Measurements from ENCODE around the gene RSRC1. TPM values are rescaled to one million over a fixed set of nuclear protein-coding genes. Genes with fewer than 3 reads are reported as not detected.

The RSRC1 gene
- total RNA-seq, 1 donor from 2014 or later = 39.9 TPM

GRCh38 chr3:158165730-158166129 is 55.8 kb downstream of the RSRC1 start:
- CTCF ChIA-PET = interaction anchor here (0.7 kb wide), 1 partner anchor 14 kb away, joined by 3 read pairs; no protein-coding TSS in a partner anchor
- Mint-ChIP-seq H3K27ac (no peak overlapping the region), H3K4me1 (no peaks in the 10 kb centered on the region), H3K36me3 (ENCODE audit: low read depth) (peaks cover 34% of the 10 kb centered on the region), H3K9me3 (no peaks in the 10 kb centered on the region), H3K27me3 (no peaks in the 10 kb centered on the region), H3K4me3 (no peak overlapping the region)
- intact Hi-C loops (cut with micrococcal nuclease) = no loop called here
- POLR2A ChIA-PET = no interaction called here
- DNase-seq = no peak
- TF ChIP-seq CTCF (IDR thresholded peaks at IDR 0.05) = no peak
- no peak for ATAC-seq (ENCODE audit: low read depth)

- intact Hi-C loops (cut with micrococcal nuclease) = no loop called here
- no peaks in the 10 kb centered on the region for H3K9me3 Mint-ChIP-seq
- no peaks in the 10 kb centered on the region for H3K27me3 Mint-ChIP-seq
- ChIA-PET CTCF (interaction anchor here (0.7 kb wide), 1 partner anchor 14 kb away, joined by 3 read pairs; no protein-coding TSS in a partner anchor), POLR2A (no interaction called here)
- TF ChIP-seq CTCF (IDR thresholded peaks at IDR 0.05) = no peak
- H3K27ac Mint-ChIP-seq = no peak overlapping the region
- H3K4me3 Mint-ChIP-seq = no peak overlapping the region
- no peaks in the 10 kb centered on the region for H3K4me1 Mint-ChIP-seq
- H3K36me3 Mint-ChIP-seq (ENCODE audit: low read depth) = peaks cover 34% of the 10 kb centered on the region
- DNase-seq = no peak
- ATAC-seq (ENCODE audit: low read depth) = no peak
Observed at GRCh38 chr3:158166223-158166622, 56.3 kb downstream of the RSRC1 start.

- H3K27me3 Mint-ChIP-seq = no peaks in the 10 kb centered on the region
- H3K36me3 Mint-ChIP-seq (ENCODE audit: low read depth) = peaks cover 33% of the 10 kb centered on the region
- no peak for DNase-seq
- H3K9me3 Mint-ChIP-seq = no peaks in the 10 kb centered on the region
- intact Hi-C loops (cut with micrococcal nuclease) = no loop called here
- no peak for ATAC-seq (ENCODE audit: low read depth)
- POLR2A ChIA-PET = no interaction called here
- no peak for TF ChIP-seq CTCF (IDR thresholded peaks at IDR 0.05)
- H3K4me3 Mint-ChIP-seq = no peak overlapping the region
- CTCF ChIA-PET = no interaction called here
- no peak overlapping the region for H3K27ac Mint-ChIP-seq
- no peaks in the 10 kb centered on the region for H3K4me1 Mint-ChIP-seq
Observed at GRCh38 chr3:158167737-158168557, 58.1 kb downstream of the RSRC1 start.

- POLR2A ChIA-PET = no interaction called here
Observed at GRCh38 chr3:158169091-158169491, 59.2 kb downstream of the RSRC1 start.

More at GRCh38 chr3:158169091-158169491, 59.2 kb downstream of the RSRC1 start:
- Mint-ChIP-seq H3K4me3 (no peak overlapping the region), H3K4me1 (no peaks in the 10 kb centered on the region), H3K27ac (no peak overlapping the region), H3K9me3 (no peaks in the 10 kb centered on the region), H3K36me3 (ENCODE audit: low read depth) (peaks cover 30% of the 10 kb centered on the region), H3K27me3 (no peaks in the 10 kb centered on the region)
- TF ChIP-seq CTCF (IDR thresholded peaks at IDR 0.05) = no peak
- intact Hi-C loops (cut with micrococcal nuclease) = no loop called here
- DNase-seq (no peak), ATAC-seq (ENCODE audit: low read depth) (no peak)
- CTCF ChIA-PET = no interaction called here

All from activated B cell treated with CpG ODN at 0.5 μM for 24 hours (primary cell).